ENCODE data around the gene CDC45. TPM values are rescaled to one million over a fixed set of nuclear protein-coding genes. Genes with fewer than 3 reads are reported as not detected.

The CDC45 gene
- total and polyA plus RNA-seq, 4 donors, result 4.0 to 8.5 (median 7.7) TPM

DNA sequence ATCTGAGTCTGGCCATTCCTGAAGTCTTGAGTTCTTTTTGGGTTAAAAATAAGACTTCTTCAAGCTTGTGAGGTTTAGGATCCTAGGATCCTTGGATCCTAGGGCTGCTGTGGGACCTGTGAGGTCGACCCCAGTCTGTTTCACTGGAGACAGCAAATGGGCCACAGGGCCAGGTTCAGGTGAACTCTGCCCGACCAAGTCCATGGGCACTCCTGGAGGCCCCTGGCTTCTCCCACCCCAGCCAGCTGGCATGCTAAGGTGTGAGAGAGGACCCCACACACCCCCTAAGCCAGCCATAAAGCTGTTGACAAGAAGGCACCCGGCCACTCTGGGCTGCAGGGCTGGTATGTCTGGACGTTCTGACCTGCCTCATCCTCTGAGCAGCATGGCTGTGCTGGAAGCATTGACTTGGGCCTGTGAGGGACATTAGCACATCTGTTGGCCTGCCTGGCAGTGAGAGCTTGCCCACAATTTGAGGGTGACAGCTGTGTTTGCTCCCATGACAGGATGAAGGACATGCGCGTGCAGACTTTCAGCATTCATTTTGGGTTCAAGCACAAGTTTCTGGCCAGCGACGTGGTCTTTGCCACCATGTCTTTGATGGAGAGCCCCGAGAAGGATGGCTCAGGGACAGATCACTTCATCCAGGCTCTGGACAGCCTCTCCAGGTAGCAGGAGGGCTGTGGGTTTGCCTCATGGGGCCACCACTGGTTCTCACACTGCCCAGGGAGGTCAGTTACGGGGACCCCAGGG, 28.5 kb downstream of the CDC45 start:
- Histone ChIP-seq H3K4me1 (ENCODE audit: control insufficient read depth, insufficient read depth, low read length) (no peaks in the 10 kb centered on the region), H3K27ac (ENCODE audit: low read depth, low read length) (no peak overlapping the region), H3K27me3 (ENCODE audit: control insufficient read depth, insufficient read depth, low read length) (no peaks in the 10 kb centered on the region), H3K4me3 (ENCODE audit: low read depth, low read length) (no peak overlapping the region), H3K36me3 (ENCODE audit: control insufficient read depth, insufficient read depth, low read length) (peaks cover 8% of the 10 kb centered on the region), H3K9me3 (ENCODE audit: control insufficient read depth, insufficient read depth, low read length) (peaks cover under 1% of the 10 kb centered on the region)
- 91% methylated on average over 8 of the region's 10 CpGs for WGBS (ENCODE audit: insufficient coverage)
- DNase-seq (ENCODE audit: low read depth in 4 of 6, low spot score in 6 of 6), result no peak

- peaks cover 1% of the 10 kb centered on the region for H3K9me3 ChIP-seq (ENCODE audit: control insufficient read depth, insufficient read depth, low read length)
- H3K36me3 ChIP-seq (ENCODE audit: control insufficient read depth, insufficient read depth, low read length), result peaks cover 8% of the 10 kb centered on the region
- H3K4me1 ChIP-seq (ENCODE audit: control insufficient read depth, insufficient read depth, low read length), result no peaks in the 10 kb centered on the region
- DNase-seq (ENCODE audit: low read depth in 4 of 6, low spot score in 6 of 6), result no peak
- no peaks in the 10 kb centered on the region for H3K27me3 ChIP-seq (ENCODE audit: control insufficient read depth, insufficient read depth, low read length)
- H3K27ac ChIP-seq (ENCODE audit: low read depth, low read length), result no peak overlapping the region
- 77% methylated on average over 3 of the region's 3 CpGs for WGBS (ENCODE audit: insufficient coverage)
- no peak overlapping the region for H3K4me3 ChIP-seq (ENCODE audit: low read depth, low read length)
Observed at GRCh38 chr22:19509191-19509590, 29.5 kb downstream of the CDC45 start.

- H3K27me3 ChIP-seq (ENCODE audit: control insufficient read depth, insufficient read depth, low read length), result no peaks in the 10 kb centered on the region
- H3K9me3 ChIP-seq (ENCODE audit: control insufficient read depth, insufficient read depth, low read length), result peaks cover 1% of the 10 kb centered on the region
- H3K4me1 ChIP-seq (ENCODE audit: control insufficient read depth, insufficient read depth, low read length), result no peaks in the 10 kb centered on the region
- H3K27ac ChIP-seq (ENCODE audit: low read depth, low read length), result no peak overlapping the region
- WGBS (ENCODE audit: insufficient coverage), result no CpG with 5 or more reads among the region's 2 CpGs
- no peak overlapping the region for H3K4me3 ChIP-seq (ENCODE audit: low read depth, low read length)
- no peak for DNase-seq (ENCODE audit: low read depth in 4 of 6, low spot score in 6 of 6)
- H3K36me3 ChIP-seq (ENCODE audit: control insufficient read depth, insufficient read depth, low read length), result peaks cover 8% of the 10 kb centered on the region
Observed at GRCh38 chr22:19509923-19510322, 30.2 kb downstream of the CDC45 start.

- Histone ChIP-seq H3K36me3 (ENCODE audit: control insufficient read depth, insufficient read depth, low read length) (peaks cover 5% of the 10 kb centered on the region), H3K9me3 (ENCODE audit: control insufficient read depth, insufficient read depth, low read length) (peaks cover 1% of the 10 kb centered on the region), H3K27me3 (ENCODE audit: control insufficient read depth, insufficient read depth, low read length) (no peaks in the 10 kb centered on the region), H3K27ac (ENCODE audit: low read depth, low read length) (no peak overlapping the region), H3K4me3 (ENCODE audit: low read depth, low read length) (no peak overlapping the region), H3K4me1 (ENCODE audit: control insufficient read depth, insufficient read depth, low read length) (no peaks in the 10 kb centered on the region)
- no peak for DNase-seq (ENCODE audit: low read depth in 4 of 6, low spot score in 6 of 6)
- no CpG with 5 or more reads among the region's 2 CpGs for WGBS (ENCODE audit: insufficient coverage)
Observed at GRCh38 chr22:19510919-19511341, 31.2 kb downstream of the CDC45 start.

GRCh38 chr22:19513823-19514222, 34.1 kb downstream of the CDC45 start:
- DNase-seq (ENCODE audit: low read depth in 4 of 6, low spot score in 6 of 6), result no peak
- Histone ChIP-seq H3K27me3 (ENCODE audit: control insufficient read depth, insufficient read depth, low read length) (no peaks in the 10 kb centered on the region), H3K27ac (ENCODE audit: low read depth, low read length) (no peak overlapping the region), H3K4me3 (ENCODE audit: low read depth, low read length) (no peak overlapping the region), H3K36me3 (ENCODE audit: control insufficient read depth, insufficient read depth, low read length) (peaks cover 16% of the 10 kb centered on the region), H3K9me3 (ENCODE audit: control insufficient read depth, insufficient read depth, low read length) (peaks cover 1% of the 10 kb centered on the region), H3K4me1 (ENCODE audit: control insufficient read depth, insufficient read depth, low read length) (peaks cover 8% of the 10 kb centered on the region)
- WGBS (ENCODE audit: insufficient coverage), result 100% methylated on average over 1 of the region's 2 CpGs

DNA sequence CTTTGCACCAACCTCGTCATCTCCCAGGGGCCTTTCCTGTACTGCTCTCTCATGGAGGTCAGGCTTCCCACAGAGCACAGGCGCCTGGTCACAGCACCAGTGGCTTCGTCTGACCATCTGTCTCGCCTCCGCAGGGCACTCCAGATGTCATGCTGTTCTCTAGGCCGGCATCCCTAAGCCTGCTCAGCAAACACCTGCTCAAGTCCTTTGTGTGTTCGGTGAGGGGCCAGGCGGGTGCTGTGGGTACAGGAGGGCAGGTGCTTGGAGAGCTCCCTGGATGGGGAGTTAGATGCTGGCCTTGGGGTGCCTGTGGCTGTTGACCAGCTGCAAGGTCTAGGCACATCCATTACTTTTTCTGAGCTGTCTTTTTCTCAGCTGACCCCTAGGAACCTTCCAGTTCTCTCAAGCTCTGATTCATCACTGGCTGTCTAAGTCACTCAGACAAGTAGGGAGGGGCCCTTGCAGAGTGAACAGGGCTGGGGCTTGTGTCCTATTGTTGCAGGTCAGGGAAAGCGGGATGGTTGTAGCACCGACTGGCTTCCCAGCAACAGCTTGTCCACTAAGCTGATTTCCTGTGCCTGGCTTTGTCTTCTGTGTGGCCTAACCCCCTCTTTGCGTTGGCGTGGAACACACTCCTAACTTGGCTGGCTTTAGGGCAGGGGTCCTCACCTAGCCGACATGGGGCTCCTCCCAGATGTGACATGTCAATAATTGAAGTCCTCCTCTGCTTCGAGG, 35.3 kb downstream of the CDC45 start:
- H3K36me3 ChIP-seq (ENCODE audit: control insufficient read depth, insufficient read depth, low read length), result peaks cover 20% of the 10 kb centered on the region
- 71% methylated on average over 14 of the region's 14 CpGs for WGBS (ENCODE audit: insufficient coverage)
- no peak overlapping the region for H3K27ac ChIP-seq (ENCODE audit: low read depth, low read length)
- no peaks in the 10 kb centered on the region for H3K27me3 ChIP-seq (ENCODE audit: control insufficient read depth, insufficient read depth, low read length)
- peaks cover 1% of the 10 kb centered on the region for H3K9me3 ChIP-seq (ENCODE audit: control insufficient read depth, insufficient read depth, low read length)
- no peak overlapping the region for H3K4me3 ChIP-seq (ENCODE audit: low read depth, low read length)
- H3K4me1 ChIP-seq (ENCODE audit: control insufficient read depth, insufficient read depth, low read length), result peaks cover 20% of the 10 kb centered on the region
- no peak for DNase-seq (ENCODE audit: low read depth in 4 of 6, low spot score in 6 of 6)

DNA sequence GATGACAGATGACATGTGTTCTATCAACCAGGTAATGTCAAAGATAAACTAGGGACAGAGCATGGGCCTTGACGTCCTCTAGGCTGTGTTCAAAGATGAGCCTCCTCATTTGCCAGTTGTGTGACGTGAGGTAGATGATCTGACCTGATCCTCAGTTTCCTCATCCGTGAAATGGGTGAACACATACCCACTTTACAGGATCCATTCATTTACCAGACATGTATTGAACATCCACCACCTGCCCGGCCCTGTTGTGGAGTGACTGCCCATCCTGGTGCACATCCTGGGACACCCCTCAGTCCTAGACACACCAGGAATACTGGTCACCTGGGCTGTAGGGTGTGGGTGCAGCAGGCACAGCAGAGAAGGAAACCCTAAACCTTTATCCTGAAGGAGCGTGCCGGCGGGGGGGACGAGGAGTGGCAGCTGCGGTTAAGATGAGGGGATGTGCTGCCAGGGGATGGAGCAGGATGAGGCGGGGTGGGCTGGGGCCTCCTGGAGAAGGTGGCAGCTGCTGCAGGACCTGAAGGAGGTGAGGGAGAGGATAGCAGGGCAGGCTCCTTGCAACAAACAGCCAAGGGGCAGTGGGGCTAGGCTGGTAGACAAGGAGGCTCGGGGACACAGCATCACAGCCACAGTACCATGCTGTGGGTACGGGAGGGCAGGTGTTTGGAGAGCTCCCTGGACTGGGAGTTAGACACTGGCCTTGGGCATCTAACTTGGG, 36.1 kb downstream of the CDC45 start:
- Histone ChIP-seq H3K4me1 (ENCODE audit: control insufficient read depth, insufficient read depth, low read length) (peaks cover 22% of the 10 kb centered on the region), H3K36me3 (ENCODE audit: control insufficient read depth, insufficient read depth, low read length) (peaks cover 26% of the 10 kb centered on the region), H3K27ac (ENCODE audit: low read depth, low read length) (no peak overlapping the region), H3K9me3 (ENCODE audit: control insufficient read depth, insufficient read depth, low read length) (peaks cover 1% of the 10 kb centered on the region), H3K27me3 (ENCODE audit: control insufficient read depth, insufficient read depth, low read length) (no peaks in the 10 kb centered on the region), H3K4me3 (ENCODE audit: low read depth, low read length) (no peak overlapping the region)
- 100% methylated on average over 9 of the region's 12 CpGs for WGBS (ENCODE audit: insufficient coverage)
- no peak for DNase-seq (ENCODE audit: low read depth in 4 of 6, low spot score in 6 of 6)

DNA sequence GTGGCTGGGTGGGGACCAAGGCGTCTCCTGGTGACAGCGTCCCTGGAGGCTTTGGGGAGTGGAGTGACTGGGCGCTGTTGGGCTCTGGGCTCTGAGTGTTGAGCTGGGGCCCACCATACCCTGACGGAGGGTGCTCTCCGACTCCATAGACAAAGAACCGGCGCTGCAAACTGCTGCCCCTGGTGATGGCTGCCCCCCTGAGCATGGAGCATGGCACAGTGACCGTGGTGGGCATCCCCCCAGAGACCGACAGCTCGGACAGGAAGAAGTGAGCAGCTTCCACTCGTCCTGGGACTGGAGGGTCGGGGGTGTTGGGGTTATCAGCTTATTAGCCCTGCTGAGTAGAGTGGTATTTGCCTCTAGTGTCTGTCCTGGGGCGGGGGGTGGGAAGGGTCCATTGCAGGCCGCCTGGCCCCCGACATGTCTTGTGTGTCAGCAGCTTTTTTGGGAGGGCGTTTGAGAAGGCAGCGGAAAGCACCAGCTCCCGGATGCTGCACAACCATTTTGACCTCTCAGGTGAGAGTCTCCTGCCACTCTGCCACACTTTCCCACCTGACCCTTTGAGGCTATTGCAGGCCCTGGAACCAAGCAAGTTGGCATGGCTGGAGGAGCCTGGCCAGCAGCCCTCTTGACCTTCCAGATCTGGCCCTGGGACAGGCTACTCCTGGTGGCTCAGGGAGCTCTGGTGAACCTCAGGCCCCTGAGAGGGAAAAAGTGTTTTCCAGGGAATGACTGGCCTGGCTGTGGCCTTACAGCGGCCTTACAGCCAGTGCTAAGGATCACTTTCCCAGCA, 36.9 kb downstream of the CDC45 start:
- H3K36me3 ChIP-seq (ENCODE audit: control insufficient read depth, insufficient read depth, low read length), result peaks cover 30% of the 10 kb centered on the region
- 91% methylated on average over 19 of the region's 19 CpGs for WGBS (ENCODE audit: insufficient coverage)
- peaks cover 1% of the 10 kb centered on the region for H3K9me3 ChIP-seq (ENCODE audit: control insufficient read depth, insufficient read depth, low read length)
- no peak overlapping the region for H3K4me3 ChIP-seq (ENCODE audit: low read depth, low read length)
- no peaks in the 10 kb centered on the region for H3K27me3 ChIP-seq (ENCODE audit: control insufficient read depth, insufficient read depth, low read length)
- H3K4me1 ChIP-seq (ENCODE audit: control insufficient read depth, insufficient read depth, low read length), result peaks cover 26% of the 10 kb centered on the region
- H3K27ac ChIP-seq (ENCODE audit: low read depth, low read length), result no peak overlapping the region
- DNase-seq (ENCODE audit: low read depth in 4 of 6, low spot score in 6 of 6), result no peak

GRCh38 chr22:19517171-19517500, 37.4 kb downstream of the CDC45 start:
- Histone ChIP-seq H3K9me3 (ENCODE audit: control insufficient read depth, insufficient read depth, low read length) (peaks cover 1% of the 10 kb centered on the region), H3K36me3 (ENCODE audit: control insufficient read depth, insufficient read depth, low read length) (peaks cover 31% of the 10 kb centered on the region), H3K4me1 (ENCODE audit: control insufficient read depth, insufficient read depth, low read length) (peaks cover 32% of the 10 kb centered on the region), H3K4me3 (ENCODE audit: low read depth, low read length) (no peak overlapping the region), H3K27me3 (ENCODE audit: control insufficient read depth, insufficient read depth, low read length) (peaks cover 4% of the 10 kb centered on the region), H3K27ac (ENCODE audit: low read depth, low read length) (no peak overlapping the region)
- WGBS (ENCODE audit: insufficient coverage), result 99% methylated on average over 10 of the region's 10 CpGs
- DNase-seq (ENCODE audit: low read depth in 4 of 6, low spot score in 6 of 6), result no peak

Measured in spinal cord (tissue), 10 donors.